ENCODE data around the gene FITM2. TPM values are rescaled to one million over a fixed set of nuclear protein-coding genes. Genes with fewer than 3 reads are reported as not detected.

Gene FITM2
- total RNA-seq, 6 experiments from 2014 or later = 11.3 to 13.6 (median 13.1) TPM

- Mint-ChIP-seq H3K4me3 (no peak overlapping the region), H3K36me3 (ENCODE audit: low read depth) (no peaks in the 10 kb centered on the region), H3K9me3 (no peaks in the 10 kb centered on the region), H3K27ac (no peak overlapping the region), H3K27me3 (ENCODE audit: insufficient read depth) (peaks cover 47% of the 10 kb centered on the region), H3K4me1 (ENCODE audit: low read depth) (no peaks in the 10 kb centered on the region)
- DNase-seq = no peak
- TF ChIP-seq CTCF (IDR thresholded peaks at IDR 0.05) = no peak
These were observed 45.3 kb upstream of the FITM2 start for GRCh38 chr20:44356353-44356723.

GRCh38 chr20:44355498-44356352 lies 44.7 kb upstream of the FITM2 start, which contains the start of gene HNF4A:
Gene HNF4A, plus strand, starts transcription at chr20:44355699. Its CDS starts 106 bp downstream, at chr20:44355805.
- DNase-seq = no peak

GRCh38 chr20:44354979-44355497 lies 44.0 kb upstream of the FITM2 start:
- TF ChIP-seq CTCF (IDR thresholded peaks at IDR 0.05) = no peak
- Mint-ChIP-seq H3K36me3 (ENCODE audit: low read depth) (no peaks in the 10 kb centered on the region), H3K4me1 (ENCODE audit: low read depth) (no peaks in the 10 kb centered on the region), H3K27me3 (ENCODE audit: insufficient read depth) (peaks cover 47% of the 10 kb centered on the region), H3K27ac (no peak overlapping the region), H3K4me3 (no peak overlapping the region), H3K9me3 (no peaks in the 10 kb centered on the region)
- DNase-seq = no peak

More at GRCh38 chr20:44355498-44356352, 44.7 kb upstream of the FITM2 start, which contains the start of gene HNF4A:
- Mint-ChIP-seq H3K9me3 (no peaks in the 10 kb centered on the region), H3K4me1 (ENCODE audit: low read depth) (no peaks in the 10 kb centered on the region), H3K4me3 (no peak within 1 kb of the TSS), H3K36me3 (ENCODE audit: low read depth) (no peaks in the 10 kb centered on the region), H3K27ac (no peak within 1 kb of the TSS), H3K27me3 (ENCODE audit: insufficient read depth) (peaks cover 47% of the 10 kb centered on the region)
- TF ChIP-seq CTCF (IDR thresholded peaks at IDR 0.05) = no peak

GRCh38 chr20:44350567-44350966 lies 39.6 kb upstream of the FITM2 start:
- Mint-ChIP-seq H3K4me3 (no peak overlapping the region), H3K36me3 (ENCODE audit: low read depth) (no peaks in the 10 kb centered on the region)

GRCh38 chr20:44349349-44349748 lies 38.3 kb upstream of the FITM2 start:
- Mint-ChIP-seq H3K4me1 (ENCODE audit: low read depth) (no peaks in the 10 kb centered on the region), H3K4me3 (no peak overlapping the region), H3K27ac (no peak overlapping the region), H3K27me3 (ENCODE audit: insufficient read depth) (peaks cover 23% of the 10 kb centered on the region), H3K36me3 (ENCODE audit: low read depth) (no peaks in the 10 kb centered on the region), H3K9me3 (no peaks in the 10 kb centered on the region)
- no peak for DNase-seq
- TF ChIP-seq CTCF (IDR thresholded peaks at IDR 0.05) = no peak

More at GRCh38 chr20:44350567-44350966, 39.6 kb upstream of the FITM2 start:
- DNase-seq = no peak
- Mint-ChIP-seq H3K4me1 (ENCODE audit: low read depth) (no peaks in the 10 kb centered on the region), H3K27ac (no peak overlapping the region), H3K27me3 (ENCODE audit: insufficient read depth) (peaks cover 26% of the 10 kb centered on the region), H3K9me3 (no peaks in the 10 kb centered on the region)
- no peak for TF ChIP-seq CTCF (IDR thresholded peaks at IDR 0.05)
